A673 (cell line): ENCODE data around the gene GCGR. TPM values are rescaled to one million over a fixed set of nuclear protein-coding genes. Genes with fewer than 3 reads are reported as not detected.

Experiments used
- BruUV-seq: library from RNA; stranded (reverse); fragments of 400-500 nt; replicated peaks from 2 replicates; lab custom pipeline; 2021; lab: Mats Ljungman, UMichigan
- CTCF ChIA-PET: fragments of 300-600 bp; sonication (Branson Sonifier 250); formaldehyde crosslinking; loops from one replicate; lab custom pipeline; 2022; ENCODE audit warnings: antibody characterized with exemption; lab: Charles Lee
- POLR2A ChIA-PET: fragments of 300-600 bp; sonication (Branson Sonifier 250); formaldehyde crosslinking; loops from one replicate; lab custom pipeline; 2022; ENCODE audit warnings: antibody characterized with exemption; ENCODE audit not compliant: low non-redundant PET; lab: Charles Lee
- DNase-seq: peaks from one replicate; pipeline ENCODE4 v3.0.0-alpha.2; 2015; ENCODE audit warnings: low spot score
- H3K27ac ChIP-seq: fragments of 200-600 bp; sonication (generic); 2 replicates; pipeline ENCODE4 v1.5.1; 2016; ENCODE audit warnings: mixed run types, low read depth, mild to moderate bottlenecking, mixed read lengths, antibody characterized with exemption, low read length; ENCODE audit not compliant: poor library complexity, severe bottlenecking
- H3K27me3 ChIP-seq: fragments of 200-600 bp; sonication (generic); replicated peaks from 2 replicates; pipeline ENCODE4 v1.6.1; 2017; ENCODE audit warnings: mixed run types, low read depth, mild to moderate bottlenecking, mixed read lengths, antibody characterized with exemption, low read length; ENCODE audit not compliant: insufficient read depth, poor library complexity
- H3K36me3 ChIP-seq: fragments of 200-600 bp; sonication (generic); 2 replicates; pipeline ENCODE4 v1.6.1; 2016; ENCODE audit warnings: mixed run types, mild to moderate bottlenecking, mixed read lengths, antibody characterized with exemption, low read length; ENCODE audit not compliant: insufficient read depth, poor library complexity, severe bottlenecking
- H3K4me1 ChIP-seq: fragments of 200-600 bp; sonication (generic); 2 replicates; pipeline ENCODE4 v1.6.1; 2017; ENCODE audit warnings: mixed run types, mild to moderate bottlenecking, mixed read lengths, antibody characterized with exemption, low read length; ENCODE audit not compliant: insufficient read depth, poor library complexity, severe bottlenecking
- H3K4me3 ChIP-seq: fragments of 200-600 bp; sonication (generic); 2 replicates; pipeline ENCODE4 v1.5.1; 2016; ENCODE audit warnings: low read depth, mixed run types, mild to moderate bottlenecking, mixed read lengths, low read length; ENCODE audit not compliant: poor library complexity, severe bottlenecking
- H3K9me3 ChIP-seq: fragments of 200-600 bp; sonication (generic); 2 replicates; pipeline ENCODE4 v1.6.1; 2016; ENCODE audit warnings: mixed run types, low read depth, mild to moderate bottlenecking, mixed read lengths, antibody characterized with exemption, low read length; ENCODE audit not compliant: poor library complexity, severe bottlenecking
- CTCF ChIP-seq: fragments of 300-800, 200-600 bp; sonication (generic); conservative IDR thresholded peaks from 2 replicates; pipeline ENCODE4 v1.5.1; 2017; ENCODE audit warnings: low read depth, mild to moderate bottlenecking, antibody characterized with exemption, low read length, moderate library complexity, mixed read lengths
- EZH2 ChIP-seq: fragments of 200-600 bp; sonication (generic); IDR thresholded peaks from 2 replicates; pipeline ENCODE4 v1.6.1; 2017; ENCODE audit warnings: borderline replicate concordance, low read depth, mild to moderate bottlenecking, mixed read lengths, antibody characterized with exemption, low read length; ENCODE audit not compliant: poor library complexity, severe bottlenecking
- intact Hi-C: fragments of 100-400 bp; cut with micrococcal nuclease; formaldehyde crosslinking; loops from one replicate; pipeline ENCODE4 v1.10.0; 2022; ENCODE audit not compliant: unreplicated experiment
- total RNA-seq: library from RNA; stranded (reverse); gene quantifications from 2 replicates; pipeline ENCODE4 v1.2.3, GENCODE V29; 2021

Gene GCGR
- total RNA-seq, 1 experiment from 2014 or later: not detected

- BruUV-seq: no TSS peak
- no peak for TF ChIP-seq CTCF
- no peak for TF ChIP-seq EZH2
- no peaks in the 10 kb centered on the region for H3K27me3 ChIP-seq
- peaks cover 14% of the 10 kb centered on the region for H3K4me1 ChIP-seq
- H3K27ac ChIP-seq: no peak overlapping the region
- no peaks in the 10 kb centered on the region for H3K9me3 ChIP-seq
- ChIA-PET POLR2A (interaction anchor here (0.5 to 0.7 kb wide), 4 partner anchors 13 to 62 kb away, joined by 3 to 9 read pairs (median 4); no protein-coding TSS in a partner anchor), CTCF (no interaction called here)
- no peak overlapping the region for H3K4me3 ChIP-seq
- peaks cover 77% of the 10 kb centered on the region for H3K36me3 ChIP-seq
- no peak for DNase-seq
- intact Hi-C loops: no loop called here
These were observed 51.2 kb downstream of the GCGR start for GRCh38 chr17:81854974-81855774.

DNA sequence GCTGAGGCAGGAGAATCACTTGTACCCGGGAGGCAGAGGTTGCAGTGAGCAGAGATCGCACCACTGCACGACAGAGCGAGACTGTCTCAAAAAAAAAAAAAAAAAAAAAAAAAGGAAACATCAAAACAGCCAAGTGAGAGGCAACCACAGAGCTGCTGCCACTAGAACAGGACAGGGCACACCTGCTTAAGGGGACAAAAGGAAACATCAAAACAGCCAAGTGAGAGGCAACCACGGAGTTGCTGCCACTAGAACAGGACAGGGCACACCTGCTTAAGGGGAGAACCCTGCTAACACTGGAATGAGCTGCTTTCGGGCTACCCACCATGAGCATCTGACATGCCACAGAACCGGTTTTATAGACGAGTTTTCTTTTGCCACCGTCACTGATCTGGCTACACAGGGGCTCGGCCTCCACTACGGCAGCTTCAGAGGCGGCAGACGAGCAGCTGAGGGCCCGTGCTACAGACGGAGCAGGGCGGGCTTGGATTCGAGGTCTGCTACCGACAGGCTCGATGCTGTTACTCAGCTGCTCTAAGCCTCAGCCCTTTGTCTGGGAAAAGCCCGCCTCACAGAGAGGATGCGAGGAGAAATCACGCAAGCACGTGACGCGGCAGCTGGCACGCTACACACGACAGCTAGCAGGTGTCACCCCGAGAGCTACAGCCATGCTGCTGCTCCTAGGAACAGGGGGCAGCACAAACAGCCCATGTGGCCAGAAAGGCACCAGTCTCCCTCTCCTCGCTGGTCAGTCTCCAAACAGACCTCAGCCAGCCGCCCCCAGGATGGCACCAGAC, 54.4 kb downstream of the GCGR start:
- POLR2A ChIA-PET: no interaction called here
- no peak for DNase-seq
- no TSS peak for BruUV-seq
- Histone ChIP-seq H3K4me1 (peaks cover 20% of the 10 kb centered on the region), H3K27me3 (no peaks in the 10 kb centered on the region), H3K4me3 (peak overlapping the region; percentile 90), H3K27ac (no peak overlapping the region), H3K9me3 (no peaks in the 10 kb centered on the region), H3K36me3 (peaks cover 59% of the 10 kb centered on the region)
- CTCF ChIA-PET: no interaction called here
- intact Hi-C loops: no loop called here
- TF ChIP-seq CTCF (no peak), EZH2 (no peak)

DNA sequence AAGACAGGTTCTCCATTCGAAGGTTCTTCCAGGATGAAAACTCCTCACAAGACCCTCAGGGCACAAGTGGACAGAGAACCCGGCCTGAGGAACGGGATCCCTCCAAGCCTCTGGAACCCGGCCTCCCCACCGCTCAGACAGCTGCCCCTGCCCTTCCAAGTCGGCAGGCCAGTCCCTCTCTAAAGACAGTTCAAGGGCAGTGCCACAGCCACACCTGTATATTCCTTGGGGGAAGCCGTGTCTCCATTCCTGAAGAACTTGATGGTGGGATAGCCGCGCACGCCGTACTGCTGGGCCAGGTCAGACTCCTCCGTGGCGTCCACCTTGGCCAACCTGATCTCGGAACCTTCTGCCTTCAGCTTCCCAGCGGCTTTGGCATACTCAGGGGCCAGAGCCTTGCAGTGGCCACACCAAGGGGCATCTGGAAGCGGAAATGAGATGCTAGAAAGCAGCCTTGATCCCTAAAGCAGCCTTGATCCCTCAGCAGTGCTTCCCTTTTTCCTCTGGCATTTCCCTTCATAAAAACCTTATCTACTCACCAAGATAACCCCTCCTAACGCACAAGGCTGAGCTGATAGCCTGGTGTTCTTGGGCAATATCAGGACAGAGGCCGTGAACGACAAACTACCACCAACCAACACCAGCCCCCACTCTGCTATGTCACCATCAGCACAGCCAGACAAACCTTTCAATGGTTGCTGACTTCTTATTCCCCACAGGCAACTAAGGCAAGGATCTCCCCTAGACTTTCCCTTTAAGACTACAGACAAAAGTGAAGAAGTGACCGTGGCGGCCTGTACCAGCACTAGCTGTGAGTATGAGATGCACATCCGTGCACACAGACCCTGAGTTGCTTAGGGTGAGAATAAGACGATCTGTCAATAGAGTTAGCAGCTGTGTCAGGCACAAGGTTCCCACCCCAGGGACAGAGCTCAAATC, 55.3 kb downstream of the GCGR start:
- Histone ChIP-seq H3K4me3 (peak overlapping the region; percentile 90), H3K9me3 (no peaks in the 10 kb centered on the region), H3K36me3 (peaks cover 56% of the 10 kb centered on the region), H3K4me1 (peaks cover 20% of the 10 kb centered on the region), H3K27ac (peak overlapping the region; percentile 96), H3K27me3 (no peaks in the 10 kb centered on the region)
- intact Hi-C loops: no loop called here
- no peak for TF ChIP-seq CTCF
- no peak for TF ChIP-seq EZH2
- DNase-seq: no peak
- ChIA-PET POLR2A (no interaction called here), CTCF (no interaction called here)
- BruUV-seq: TSS peak; percentile 50
